H4 (cell line): ENCODE measurements around the gene DOCK9. TPM values are rescaled to one million over a fixed set of nuclear protein-coding genes. Genes with fewer than 3 reads are reported as not detected.

ENCODE experiments used
- DNase-seq: peaks from one replicate; pipeline ENCODE4 v3.0.0-alpha.2; 2015; ENCODE audit warnings: low spot score
- total RNA-seq: library from RNA; depleted of rRNA; stranded (reverse); fragments of >200 nt; shearing (Covaris generic); gene quantifications from 2 replicates; pipeline ENCODE4 v1.2.3, GENCODE V29; 2014

DOCK9 gene
- total RNA-seq, 1 experiment from 2014 or later: 2.3 TPM

GRCh38 chr13:98997738-98998641, 20.1 kb upstream of the DOCK9 start:
- no peak for DNase-seq

GRCh38 chr13:98997011-98997730, 19.3 kb upstream of the DOCK9 start:
- no peak for DNase-seq

- DNase-seq: no peak
Observed at GRCh38 chr13:98996046-98996445, 18.2 kb upstream of the DOCK9 start.

GRCh38 chr13:98994896-98995295, 17.0 kb upstream of the DOCK9 start:
- no peak for DNase-seq

- DNase-seq: no peak
Observed at GRCh38 chr13:98994080-98994479, 16.2 kb upstream of the DOCK9 start.

- no peak for DNase-seq
Observed at GRCh38 chr13:98992355-98992754, 14.5 kb upstream of the DOCK9 start.

- no peak for DNase-seq
Observed at GRCh38 chr13:98990701-98991100, 12.8 kb upstream of the DOCK9 start.

GRCh38 chr13:98989469-98990235, 11.8 kb upstream of the DOCK9 start:
- no peak for DNase-seq

- DNase-seq: no peak
Observed at GRCh38 chr13:98988780-98989179, 10.9 kb upstream of the DOCK9 start.

GRCh38 chr13:98988277-98988676, 10.4 kb upstream of the DOCK9 start:
- DNase-seq: no peak

GRCh38 chr13:98987275-98987674, 9.4 kb upstream of the DOCK9 start:
- DNase-seq: no peak

GRCh38 chr13:98986226-98986846, 8.5 kb upstream of the DOCK9 start:
- DNase-seq: no peak

- DNase-seq: no peak
Observed at GRCh38 chr13:98985591-98985990, 7.7 kb upstream of the DOCK9 start.

GRCh38 chr13:98984983-98985382, 7.1 kb upstream of the DOCK9 start:
- no peak for DNase-seq

GRCh38 chr13:98984118-98984517, 6.3 kb upstream of the DOCK9 start:
- no peak for DNase-seq

GRCh38 chr13:98983182-98983581, 5.3 kb upstream of the DOCK9 start:
- DNase-seq: no peak

- peak; percentile 62 for DNase-seq
Observed at GRCh38 chr13:98981369-98982080, 3.7 kb upstream of the DOCK9 start.

GRCh38 chr13:98979012-98979660, 1.3 kb upstream of the DOCK9 start:
- DNase-seq: no peak

- peak; percentile 15 for DNase-seq
Observed at GRCh38 chr13:98978280-98978679, 416 bp upstream of the DOCK9 start.

GRCh38 chr13:98976941-98977340, 923 bp downstream of the DOCK9 start:
- no peak for DNase-seq

GRCh38 chr13:98976338-98976737, 1.5 kb downstream of the DOCK9 start:
- DNase-seq: no peak
